Thoracic aorta (tissue), 2 donors: ENCODE results near the gene ITGB1BP2. TPM values are rescaled to one million over a fixed set of nuclear protein-coding genes. Genes with fewer than 3 reads are reported as not detected.
A peak's percentile ranks its signal among the peaks of the same experiment; 100 is the strongest.
"Not testable (repeated sequence)": the region's sequence is repeated elsewhere in the genome, so short reads cannot be mapped to it uniquely, and the experiment has no call there.

Experiments
- ATAC-seq: fragments of 150-250 bp; one replicate; pipeline ENCODE4 v1.8.0; 2017; ENCODE audit warnings: low read depth; ENCODE audit not compliant: insufficient number of reproducible peaks, low FRiP score
- DNase-seq: peaks from one replicate; pipeline ENCODE4 v3.0.0-alpha.2; 2020; ENCODE audit warnings: low spot score
- H3K27ac ChIP-seq, 2 donors: fragments of 200-600 bp; sonication (generic); 1 replicate in 1 of 2; 2 replicates in 1 of 2; pipeline ENCODE4 v1.5.1; 2016; ENCODE audit warnings: mild to moderate bottlenecking in 2 of 2, moderate library complexity in 2 of 2
- H3K27me3 ChIP-seq: fragments of 200-600 bp; sonication (generic); replicated peaks from 2 replicates; pipeline ENCODE4 v1.6.0; 2016; ENCODE audit warnings: mild to moderate bottlenecking; ENCODE audit not compliant: insufficient read depth
- H3K36me3 ChIP-seq: fragments of 200-600 bp; sonication (generic); one replicate; pipeline ENCODE4 v1.5.1; 2016
- H3K4me1 ChIP-seq, 2 donors: fragments of 200-600 bp; sonication (generic); 1 replicate in 1 of 2; 2 replicates in 1 of 2; pipeline versions ENCODE4 v1.5.1 to v1.6.0; 2016; ENCODE audit warnings: low read depth in 2 of 2, mild to moderate bottlenecking in 1 of 2; ENCODE audit not compliant: control insufficient read depth in 1 of 2
- H3K4me3 ChIP-seq: fragments of 200-600 bp; sonication (generic); 2 replicates; pipeline ENCODE4 v1.5.1; 2016; ENCODE audit warnings: mild to moderate bottlenecking
- H3K9me3 ChIP-seq: fragments of 200-600 bp; sonication (generic); 2 replicates; pipeline ENCODE4 v1.5.1; 2016
- CTCF ChIP-seq: fragments of 200-600 bp; sonication (generic); IDR thresholded peaks from one replicate; pipeline ENCODE4 v1.5.1; 2019; ENCODE audit warnings: antibody characterized with exemption
- total RNA-seq, 2 donors: library from RNA; depleted of rRNA; stranded (reverse); fragments of >200 nt; gene quantifications; one replicate each; pipeline versions ENCODE4 v1.1.0 to v1.2.3, GENCODE V29; 2016

The ITGB1BP2 gene
- total RNA-seq, 2 donors from 2014 or later, result 18.5 to 52.6 TPM

GRCh38 chrX:71304561-71304960, 3.0 kb downstream of the ITGB1BP2 start:
- DNase-seq, result no peak
- no peaks in the 10 kb centered on the region for H3K36me3 ChIP-seq

GRCh38 chrX:71315917-71316316, 14.4 kb downstream of the ITGB1BP2 start:
- no peaks in the 10 kb centered on the region for H3K9me3 ChIP-seq
- DNase-seq (no peak), ATAC-seq (no peak)
- no peaks in the 10 kb centered on the region for H3K36me3 ChIP-seq
- H3K4me1 ChIP-seq, result no peaks in the 10 kb centered on the region
- H3K27me3 ChIP-seq, result no peaks in the 10 kb centered on the region
- H3K4me3 ChIP-seq, result no peak overlapping the region
- TF ChIP-seq CTCF, result no peak
- H3K27ac ChIP-seq, result no peak overlapping the region

More at GRCh38 chrX:71304561-71304960, 3.0 kb downstream of the ITGB1BP2 start:
- no peaks in the 10 kb centered on the region for H3K9me3 ChIP-seq
- no peak for TF ChIP-seq CTCF
- no peaks in the 10 kb centered on the region for H3K27me3 ChIP-seq
- H3K27ac ChIP-seq, result no peak overlapping the region
- H3K4me3 ChIP-seq, result no peak overlapping the region
- peaks cover 4 to 12% of the 10 kb centered on the region in 2 donors for H3K4me1 ChIP-seq
- ATAC-seq, result no peak

- not testable (repeated sequence) for DNase-seq, ATAC-seq, H3K27me3 ChIP-seq, H3K4me1 ChIP-seq, H3K9me3 ChIP-seq, H3K4me3 ChIP-seq, H3K27ac ChIP-seq, H3K36me3 ChIP-seq
Observed at GRCh38 chrX:71316959-71317358, 15.4 kb downstream of the ITGB1BP2 start.

GRCh38 chrX:71320126-71320525, 18.6 kb downstream of the ITGB1BP2 start:
- no peaks in the 10 kb centered on the region for H3K27me3 ChIP-seq
- no peak overlapping the region for H3K27ac ChIP-seq
- no peaks in the 10 kb centered on the region for H3K9me3 ChIP-seq
- no peak for ATAC-seq
- no peaks in the 10 kb centered on the region for H3K36me3 ChIP-seq
- no peak for DNase-seq
- TF ChIP-seq CTCF, result no peak
- H3K4me1 ChIP-seq, result no peaks in the 10 kb centered on the region
- H3K4me3 ChIP-seq, result no peak overlapping the region

- H3K27me3 ChIP-seq, result no peaks in the 10 kb centered on the region
- ATAC-seq, result no peak
- H3K27ac ChIP-seq, result peak overlapping the region in 1 of 2 donors; percentile 22
- H3K4me1 ChIP-seq, result no peaks in the 10 kb centered on the region
- TF ChIP-seq CTCF, result no peak
- H3K9me3 ChIP-seq, result no peaks in the 10 kb centered on the region
- H3K36me3 ChIP-seq, result no peaks in the 10 kb centered on the region
- no peak overlapping the region for H3K4me3 ChIP-seq
- no peak for DNase-seq
Observed at GRCh38 chrX:71321731-71322130, 20.2 kb downstream of the ITGB1BP2 start.

GRCh38 chrX:71324452-71324851, 22.9 kb downstream of the ITGB1BP2 start:
- H3K27ac ChIP-seq, ATAC-seq, H3K36me3 ChIP-seq, H3K27me3 ChIP-seq, DNase-seq, H3K4me1 ChIP-seq, H3K9me3 ChIP-seq, H3K4me3 ChIP-seq: not testable (repeated sequence)
